Activated CD4-positive, alpha-beta T cell treated with anti-CD3 and anti-CD28 coated beads for 36 hours (primary cell): Measurements from ENCODE around the gene BACH2. TPM values are rescaled to one million over a fixed set of nuclear protein-coding genes. Genes with fewer than 3 reads are reported as not detected.
A peak's percentile ranks its signal among the peaks of the same experiment; 100 is the strongest.
"Not testable (repeated sequence)": the region's sequence is repeated elsewhere in the genome, so short reads cannot be mapped to it uniquely, and the experiment has no call there.

Experiments
- ATAC-seq: fragments of 200-7000 bp; cut with Tn5 transposase; one replicate; pipeline ENCODE4 v1.10.0; 2021; ENCODE audit warnings: mild to moderate bottlenecking, moderate library complexity
- CTCF ChIA-PET: fragments of 350-600 bp; sonication (Branson Sonifier 250); formaldehyde crosslinking; loops from one replicate; lab custom pipeline; 2021; ENCODE audit warnings: antibody characterized with exemption; lab: Charles Lee
- POLR2A ChIA-PET: fragments of 350-600 bp; sonication (Branson Sonifier 250); formaldehyde crosslinking; loops from one replicate; lab custom pipeline; 2021; ENCODE audit warnings: antibody characterized with exemption, inconsistent platforms; lab: Charles Lee
- DNase-seq: peaks from one replicate; pipeline ENCODE4 v3.0.0-alpha.2; 2020
- H3K27ac Mint-ChIP-seq: one replicate; pipeline ENCODE4 v1.8.0; 2021; ENCODE audit warnings: mixed read lengths
- H3K27me3 Mint-ChIP-seq: one replicate; pipeline ENCODE4 v1.8.0; 2021; ENCODE audit warnings: mixed read lengths
- H3K36me3 Mint-ChIP-seq: one replicate; pipeline ENCODE4 v1.8.0; 2021; ENCODE audit warnings: low read depth, mixed read lengths
- H3K4me1 Mint-ChIP-seq: one replicate; pipeline ENCODE4 v1.8.0; 2021; ENCODE audit warnings: mixed read lengths
- H3K4me3 Mint-ChIP-seq: one replicate; pipeline ENCODE4 v1.8.0; 2021; ENCODE audit warnings: mild to moderate bottlenecking, moderate library complexity, mixed read lengths
- H3K9me3 Mint-ChIP-seq: one replicate; pipeline ENCODE4 v1.8.0; 2021; ENCODE audit warnings: low read depth, mixed read lengths
- intact Hi-C, 2 experiments: fragments of 100-400 bp; cut with DNase I in 1 of 2; cut with micrococcal nuclease in 1 of 2; formaldehyde crosslinking; loops; one replicate each; pipeline versions ENCODE4 v1.14.2 to v1.15.1; 2022 to 2024; cut with DNase I, micrococcal nuclease
- total RNA-seq, 2 experiments: library from RNA; stranded (reverse); gene quantifications; one replicate each; pipeline ENCODE4 v1.2.3, GENCODE V29; 2021

Gene BACH2
- total RNA-seq, 2 experiments from 2014 or later, result 74.7 to 87.3 TPM

GRCh38 chr6:90062667-90063066 is 234.0 kb downstream of the BACH2 start:
- POLR2A ChIA-PET, result interaction anchor here (0.6 kb wide), 1 partner anchor 249 kb away, joined by 3 read pairs; no protein-coding TSS in a partner anchor
- H3K36me3 Mint-ChIP-seq, result peaks cover 54% of the 10 kb centered on the region
- H3K27ac Mint-ChIP-seq, result no peak overlapping the region
- DNase-seq, result no peak
- peaks cover 41% of the 10 kb centered on the region for H3K4me1 Mint-ChIP-seq
- no peak for ATAC-seq
- intact Hi-C loops, result no loop called here
- peaks cover 3% of the 10 kb centered on the region for H3K9me3 Mint-ChIP-seq
- no peaks in the 10 kb centered on the region for H3K27me3 Mint-ChIP-seq
- CTCF ChIA-PET, result interaction anchor here (0.7 to 1.6 kb wide), 5 partner anchors 10 to 416 kb away, joined by 3 to 6 read pairs (median 4); no protein-coding TSS in a partner anchor
- no peak overlapping the region for H3K4me3 Mint-ChIP-seq

- Mint-ChIP-seq H3K9me3 (peaks cover 4% of the 10 kb centered on the region), H3K4me1 (peaks cover 41% of the 10 kb centered on the region), H3K27ac (no peak overlapping the region), H3K27me3 (no peaks in the 10 kb centered on the region), H3K4me3 (no peak overlapping the region), H3K36me3 (peaks cover 53% of the 10 kb centered on the region)
- ChIA-PET CTCF (interaction anchor here (0.7 to 1.6 kb wide), 6 partner anchors 9 to 417 kb away, joined by 3 to 6 read pairs (median 4); no protein-coding TSS in a partner anchor), POLR2A (interaction anchor here (0.6 kb wide), 2 partner anchors 53 to 248 kb away, joined by 3 read pairs; no protein-coding TSS in a partner anchor)
- intact Hi-C loops, result no loop called here
- DNase-seq (no peak), ATAC-seq (no peak)
Measured at GRCh38 chr6:90062051-90062450, 234.6 kb downstream of the BACH2 start.

- H3K4me3 Mint-ChIP-seq, POLR2A ChIA-PET, ATAC-seq, intact Hi-C loops, CTCF ChIA-PET, H3K27me3 Mint-ChIP-seq, DNase-seq: not testable (repeated sequence)
- H3K9me3 Mint-ChIP-seq, result peaks cover 12% of the 10 kb centered on the region
- H3K27ac Mint-ChIP-seq, result peak overlapping the region; percentile 14
- H3K36me3 Mint-ChIP-seq, result peaks cover 56% of the 10 kb centered on the region
- peaks cover 37% of the 10 kb centered on the region for H3K4me1 Mint-ChIP-seq
Measured at GRCh38 chr6:90059178-90059577, 237.5 kb downstream of the BACH2 start.

- H3K27me3 Mint-ChIP-seq, DNase-seq, intact Hi-C loops, POLR2A ChIA-PET, ATAC-seq, H3K4me3 Mint-ChIP-seq, H3K27ac Mint-ChIP-seq: not testable (repeated sequence)
- Mint-ChIP-seq H3K36me3 (peaks cover 72% of the 10 kb centered on the region), H3K9me3 (peaks cover 18% of the 10 kb centered on the region), H3K4me1 (peaks cover 57% of the 10 kb centered on the region)
- CTCF ChIA-PET, result interaction anchor here (1.4 kb wide), 1 partner anchor 10 kb away, joined by 3 read pairs; no protein-coding TSS in a partner anchor
Measured at GRCh38 chr6:90055924-90056323, 240.7 kb downstream of the BACH2 start.

GRCh38 chr6:90054193-90054592 is 242.4 kb downstream of the BACH2 start:
- intact Hi-C loops, CTCF ChIA-PET, ATAC-seq, DNase-seq, H3K4me3 Mint-ChIP-seq, H3K27me3 Mint-ChIP-seq: not testable (repeated sequence)
- POLR2A ChIA-PET, result interaction anchor here (0.6 kb wide), 1 partner anchor 66 kb away, joined by 3 read pairs; no protein-coding TSS in a partner anchor
- peaks cover 69% of the 10 kb centered on the region for H3K36me3 Mint-ChIP-seq
- H3K9me3 Mint-ChIP-seq, result peaks cover 16% of the 10 kb centered on the region
- H3K27ac Mint-ChIP-seq, result peak overlapping the region; percentile 75
- H3K4me1 Mint-ChIP-seq, result peaks cover 68% of the 10 kb centered on the region

- Mint-ChIP-seq H3K27ac (peak overlapping the region; percentile 75), H3K27me3 (no peaks in the 10 kb centered on the region), H3K4me3 (no peak overlapping the region), H3K4me1 (peaks cover 71% of the 10 kb centered on the region), H3K9me3 (peaks cover 16% of the 10 kb centered on the region), H3K36me3 (peaks cover 67% of the 10 kb centered on the region)
- peak; percentile 50 for ATAC-seq
- CTCF ChIA-PET, result no interaction called here
- POLR2A ChIA-PET, result interaction anchor here (0.6 kb wide), 1 partner anchor 66 kb away, joined by 3 read pairs; no protein-coding TSS in a partner anchor
- intact Hi-C loops, result loop anchor here in 1 of 2 experiments (2.0 kb wide), 1 partner anchor 13 kb away; no protein-coding TSS in a partner anchor
- DNase-seq, result no peak
Measured at GRCh38 chr6:90053614-90054013, 243.0 kb downstream of the BACH2 start.

- POLR2A ChIA-PET, result interaction anchor here (0.5 to 1.0 kb wide), 4 partner anchors 29 to 63 kb away, joined by 3 to 8 read pairs (median 4); no protein-coding TSS in a partner anchor
- CTCF ChIA-PET, result interaction anchor here (0.8 to 1.6 kb wide), 5 partner anchors 12 to 72 kb away, joined by 3 to 6 read pairs (median 3); no protein-coding TSS in a partner anchor
- ATAC-seq (peak; percentile 56), DNase-seq (peak; percentile 30)
- H3K4me1 Mint-ChIP-seq, result peaks cover 58% of the 10 kb centered on the region
- H3K4me3 Mint-ChIP-seq, result peak overlapping the region; percentile 35
- H3K27ac Mint-ChIP-seq, result peak overlapping the region; percentile 89
- intact Hi-C loops, result loop anchor here (1.0 to 2.0 kb wide), 5 partner anchors 12 to 60 kb away; no protein-coding TSS in a partner anchor
- peaks cover 55% of the 10 kb centered on the region for H3K36me3 Mint-ChIP-seq
- H3K9me3 Mint-ChIP-seq, result peaks cover 6% of the 10 kb centered on the region
- no peaks in the 10 kb centered on the region for H3K27me3 Mint-ChIP-seq
Measured at GRCh38 chr6:90049295-90049694, 247.3 kb downstream of the BACH2 start.

GRCh38 chr6:90048206-90048967 is 248.3 kb downstream of the BACH2 start:
- peaks cover 51% of the 10 kb centered on the region for H3K4me1 Mint-ChIP-seq
- H3K27me3 Mint-ChIP-seq, result no peaks in the 10 kb centered on the region
- peak overlapping the region; percentile 35 for H3K4me3 Mint-ChIP-seq
- ChIA-PET CTCF (interaction anchor here (0.6 to 1.6 kb wide), 5 partner anchors 11 to 71 kb away, joined by 3 to 6 read pairs (median 3); no protein-coding TSS in a partner anchor), POLR2A (interaction anchor here (0.5 to 1.0 kb wide), 5 partner anchors 30 to 443 kb away, joined by 3 to 8 read pairs (median 5); no protein-coding TSS in a partner anchor)
- H3K9me3 Mint-ChIP-seq, result no peaks in the 10 kb centered on the region
- DNase-seq (peak; percentile 33), ATAC-seq (peak; percentile 69)
- intact Hi-C loops, result loop anchor here (1.0 to 2.0 kb wide), 6 partner anchors 20 to 60 kb away; no protein-coding TSS in a partner anchor
- peak overlapping the region; percentile 89 for H3K27ac Mint-ChIP-seq
- peaks cover 46% of the 10 kb centered on the region for H3K36me3 Mint-ChIP-seq

GRCh38 chr6:90045535-90045934 is 251.1 kb downstream of the BACH2 start:
- CTCF ChIA-PET, result interaction anchor here (1.0 to 1.2 kb wide), 2 partner anchors 33 to 86 kb away, joined by 3 to 6 read pairs; no protein-coding TSS in a partner anchor
- ATAC-seq, result no peak
- no peak overlapping the region for H3K4me3 Mint-ChIP-seq
- H3K36me3 Mint-ChIP-seq, result peaks cover 38% of the 10 kb centered on the region
- peaks cover 39% of the 10 kb centered on the region for H3K4me1 Mint-ChIP-seq
- intact Hi-C loops, result no loop called here
- DNase-seq, result no peak
- H3K27me3 Mint-ChIP-seq, result no peaks in the 10 kb centered on the region
- H3K9me3 Mint-ChIP-seq, result no peaks in the 10 kb centered on the region
- peak overlapping the region; percentile 63 for H3K27ac Mint-ChIP-seq
- POLR2A ChIA-PET, result interaction anchor here (0.6 to 1.2 kb wide), 4 partner anchors 33 to 53 kb away, joined by 3 to 4 read pairs (median 4); no protein-coding TSS in a partner anchor

GRCh38 chr6:90044833-90045381 is 251.7 kb downstream of the BACH2 start:
- CTCF ChIA-PET, result interaction anchor here (1.0 kb wide), 1 partner anchor 87 kb away, joined by 6 read pairs; no protein-coding TSS in a partner anchor
- no peak for DNase-seq

More at GRCh38 chr6:90044833-90045381, 251.7 kb downstream of the BACH2 start:
- Mint-ChIP-seq H3K4me1 (peaks cover 38% of the 10 kb centered on the region), H3K27ac (peak overlapping the region; percentile 63), H3K27me3 (no peaks in the 10 kb centered on the region), H3K9me3 (no peaks in the 10 kb centered on the region), H3K4me3 (no peak overlapping the region), H3K36me3 (peaks cover 40% of the 10 kb centered on the region)
- intact Hi-C loops, result no loop called here
- peak; percentile 34 for ATAC-seq
- POLR2A ChIA-PET, result interaction anchor here (0.6 to 0.8 kb wide), 2 partner anchors 19 to 53 kb away, joined by 3 read pairs; no protein-coding TSS in a partner anchor
